Stimulated activated CD8-positive, alpha-beta memory T cell treated with anti-CD3 and anti-CD28 coated beads, Interleukin-2, amount 100 ng/mL, for 48 hours (primary cell): ENCODE measurements around the gene KRT9.

Experiments
- DNase-seq, 2 donors: peaks; one replicate each; pipeline ENCODE4 v3.0.0-alpha.2; 2020; ENCODE audit warnings: low read depth in 2 of 2

Gene KRT9

DNA sequence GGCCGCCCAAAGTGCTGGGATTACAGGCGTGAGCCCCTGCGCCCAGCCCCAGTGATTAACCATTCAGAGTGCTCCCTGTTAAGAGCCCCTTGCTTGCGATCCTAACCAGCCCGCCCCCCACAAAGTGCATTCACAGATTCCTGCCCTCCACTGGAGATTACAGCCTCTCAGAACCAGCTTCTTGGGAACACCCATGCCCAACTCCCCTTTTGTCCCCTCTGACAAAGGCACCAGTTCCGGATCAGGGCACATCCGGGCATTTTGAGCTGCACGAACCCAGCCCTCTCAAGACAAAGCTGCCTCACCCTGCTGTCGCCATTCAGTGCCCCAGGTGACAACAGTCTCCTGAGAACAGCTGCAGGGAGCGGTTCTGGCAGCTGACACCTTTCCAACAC, 42.9 kb downstream of the KRT9 start:
- no peak for DNase-seq

DNA sequence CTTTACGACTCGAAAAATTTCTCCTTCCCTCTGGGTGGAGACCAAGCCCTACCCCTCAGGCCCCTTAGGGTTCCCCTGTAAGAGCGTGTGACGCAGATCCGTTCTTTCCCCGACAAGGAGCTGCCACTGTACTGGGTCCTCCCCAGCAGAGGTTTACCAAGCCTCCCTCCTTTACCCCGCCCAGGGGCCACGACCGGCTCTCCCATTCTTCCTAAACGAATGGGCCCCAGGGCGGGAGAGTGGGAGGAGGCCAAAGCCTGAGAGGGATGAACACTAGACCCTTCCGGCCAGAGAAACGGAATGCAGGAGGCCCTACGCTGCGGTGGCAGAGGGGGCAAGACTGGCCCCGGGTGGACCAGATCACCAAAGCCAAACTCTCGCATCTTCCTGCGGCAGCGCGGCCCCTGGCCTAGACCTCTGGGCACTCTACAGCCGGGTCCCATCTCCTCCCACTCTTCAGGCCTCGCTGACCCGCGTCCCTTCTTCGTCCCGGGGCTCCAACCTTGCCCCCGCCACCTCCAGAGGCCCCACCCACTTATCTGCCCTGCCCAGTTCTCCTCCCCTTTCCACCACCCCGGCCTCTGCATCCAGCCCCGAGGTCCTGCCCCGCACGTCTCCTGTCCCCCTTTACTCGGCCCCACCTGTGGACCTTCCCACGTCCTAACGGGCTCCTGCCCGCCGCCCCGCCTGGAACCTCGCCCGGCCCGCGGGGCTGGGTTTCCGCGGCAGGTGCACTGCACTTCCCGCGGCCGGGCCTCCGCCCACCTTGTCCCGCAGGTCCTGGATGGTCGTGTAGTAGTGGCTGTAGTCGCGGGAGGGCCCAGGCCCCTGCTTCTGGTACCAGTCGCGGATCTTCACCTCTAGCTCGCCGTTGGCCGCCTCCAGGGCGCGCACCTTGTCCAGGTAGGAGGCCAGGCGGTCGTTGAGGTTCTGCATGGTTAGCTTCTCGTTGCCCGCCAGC, 44.5 kb downstream of the KRT9 start:
- no peak for DNase-seq

DNA sequence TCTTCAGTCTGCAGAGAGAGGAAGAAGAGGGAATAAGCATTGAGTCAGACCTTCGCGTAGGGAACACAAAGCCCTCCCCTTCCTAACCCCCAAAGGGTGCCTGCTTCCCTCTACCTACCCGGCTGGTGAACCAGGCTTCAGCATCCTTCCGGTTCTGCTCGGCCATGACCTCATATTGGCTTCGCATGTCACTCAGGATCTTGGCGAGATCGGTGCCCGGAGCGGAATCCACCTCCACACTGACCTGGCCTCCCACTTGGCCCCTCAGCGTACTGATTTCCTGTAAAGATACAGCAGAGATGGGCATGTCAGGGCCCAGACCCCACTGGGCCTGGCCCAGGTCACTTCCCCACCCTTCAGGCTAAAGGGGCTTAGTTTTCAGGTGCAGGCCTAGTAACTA, 47.6 kb downstream of the KRT9 start:
- DNase-seq, result no peak

DNA sequence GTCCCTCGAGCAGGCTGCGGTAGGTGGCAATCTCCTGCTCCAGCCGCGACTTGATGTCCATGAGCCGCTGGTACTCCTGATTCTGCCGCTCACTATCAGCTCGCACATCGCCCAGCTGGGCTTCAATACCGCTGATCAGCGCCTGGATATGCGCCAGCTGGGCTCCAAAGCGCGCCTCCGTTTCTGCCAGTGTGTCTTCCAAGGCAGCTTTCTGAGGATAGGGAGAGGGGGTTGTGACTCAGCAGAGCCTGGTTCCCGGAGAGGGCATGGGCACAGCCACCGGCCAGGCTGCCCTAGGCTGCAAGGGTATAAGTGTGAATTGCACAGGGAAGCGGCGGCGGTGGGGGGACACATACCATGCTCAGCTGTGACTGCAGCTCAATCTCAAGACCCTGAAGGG, 48.1 kb downstream of the KRT9 start:
- DNase-seq, result no peak

DNA sequence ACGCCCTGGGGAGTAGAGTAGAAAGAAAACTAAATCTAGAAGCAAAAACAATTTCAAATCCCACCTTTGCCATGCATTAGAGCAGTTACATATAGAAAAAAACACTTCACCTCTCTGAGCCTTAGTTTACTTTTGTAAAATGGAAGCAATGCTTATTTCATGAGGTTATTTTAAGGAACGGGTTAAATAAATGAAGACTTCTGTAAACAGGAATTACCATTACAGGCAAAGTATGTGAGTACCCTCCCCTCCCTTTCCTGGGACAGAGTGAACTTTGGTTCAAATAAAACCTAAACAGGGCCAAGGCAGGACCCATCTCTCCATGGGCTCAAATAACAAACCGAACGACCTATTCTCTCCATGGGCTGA, 48.6 kb downstream of the KRT9 start:
- no peak for DNase-seq

DNA sequence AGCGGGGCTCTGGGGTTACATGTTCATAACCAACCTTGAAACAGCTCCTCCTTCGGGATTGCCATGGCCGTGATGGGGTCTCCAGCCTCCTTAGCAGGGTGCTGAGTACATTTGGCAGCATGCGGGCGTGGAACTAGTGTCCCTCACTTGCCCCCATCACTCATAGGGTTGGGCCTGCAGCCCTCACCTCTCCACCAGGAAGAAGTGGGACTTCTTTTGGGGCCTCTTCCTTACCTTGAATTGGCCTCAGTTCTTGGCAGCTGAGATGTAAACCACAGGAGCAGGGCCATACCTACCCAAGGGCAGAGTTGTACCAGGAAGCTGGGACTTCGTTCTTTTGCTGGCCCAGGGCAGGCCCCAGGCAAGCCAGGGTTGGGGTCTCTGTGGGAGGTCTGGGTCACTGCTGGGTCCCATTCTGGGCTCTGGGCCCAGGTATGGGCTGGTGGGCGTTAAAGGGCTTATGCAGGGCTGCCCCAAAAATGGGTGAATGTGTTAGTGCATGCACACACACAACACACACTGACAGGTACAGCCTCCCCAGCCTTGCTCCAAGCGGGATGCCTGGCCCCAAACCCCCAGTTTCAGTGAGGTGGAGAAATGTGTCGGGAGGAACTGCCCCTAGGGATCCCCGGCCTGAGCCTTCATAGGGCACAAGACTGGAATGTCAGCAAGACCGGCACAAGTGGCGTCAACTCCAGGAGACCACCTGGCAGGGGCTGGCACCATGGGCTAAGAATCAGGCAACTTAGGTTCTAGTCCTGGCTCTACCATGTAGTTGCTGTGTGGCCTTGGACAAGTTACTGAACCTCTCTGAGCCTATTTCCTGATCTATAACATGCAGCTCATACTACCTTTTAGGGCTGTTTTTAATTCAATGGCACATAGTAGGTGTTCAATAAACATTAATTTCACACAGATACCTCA, 49.3 kb downstream of the KRT9 start:
- no peak for DNase-seq

DNA sequence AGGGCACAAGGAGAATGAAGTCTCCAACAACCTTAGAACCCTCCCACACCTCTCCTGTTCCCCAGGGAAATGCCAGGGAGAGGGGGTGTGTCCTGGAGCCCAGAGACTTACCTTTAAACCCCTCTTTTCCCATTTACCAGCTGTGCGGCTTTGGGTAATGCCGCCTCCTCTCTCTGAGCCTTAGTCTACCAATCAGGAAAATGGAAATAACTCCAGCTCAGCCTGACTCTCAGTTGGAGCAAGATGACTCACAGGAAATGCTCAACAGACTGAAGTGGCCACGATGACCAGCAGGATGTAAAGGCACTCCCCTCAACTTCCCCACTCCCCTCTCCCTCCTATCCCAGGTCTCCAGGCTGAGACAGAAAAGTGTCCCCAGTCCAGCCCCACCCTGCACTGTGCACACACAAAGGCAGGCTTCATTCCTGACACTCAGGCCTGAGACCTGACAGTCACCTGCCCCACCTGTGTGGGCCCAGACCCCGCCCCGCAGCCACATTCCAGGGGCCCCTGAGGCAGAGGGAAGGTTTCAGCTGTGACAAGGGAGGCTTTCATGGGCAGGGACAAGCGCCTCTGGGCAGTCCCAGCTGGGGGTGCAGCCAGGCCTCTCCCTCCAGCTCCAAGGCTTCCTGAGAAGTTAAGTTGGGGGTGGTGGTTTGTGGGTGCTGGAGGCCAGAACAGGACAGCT, 50.1 kb downstream of the KRT9 start:
- DNase-seq, result no peak

DNA sequence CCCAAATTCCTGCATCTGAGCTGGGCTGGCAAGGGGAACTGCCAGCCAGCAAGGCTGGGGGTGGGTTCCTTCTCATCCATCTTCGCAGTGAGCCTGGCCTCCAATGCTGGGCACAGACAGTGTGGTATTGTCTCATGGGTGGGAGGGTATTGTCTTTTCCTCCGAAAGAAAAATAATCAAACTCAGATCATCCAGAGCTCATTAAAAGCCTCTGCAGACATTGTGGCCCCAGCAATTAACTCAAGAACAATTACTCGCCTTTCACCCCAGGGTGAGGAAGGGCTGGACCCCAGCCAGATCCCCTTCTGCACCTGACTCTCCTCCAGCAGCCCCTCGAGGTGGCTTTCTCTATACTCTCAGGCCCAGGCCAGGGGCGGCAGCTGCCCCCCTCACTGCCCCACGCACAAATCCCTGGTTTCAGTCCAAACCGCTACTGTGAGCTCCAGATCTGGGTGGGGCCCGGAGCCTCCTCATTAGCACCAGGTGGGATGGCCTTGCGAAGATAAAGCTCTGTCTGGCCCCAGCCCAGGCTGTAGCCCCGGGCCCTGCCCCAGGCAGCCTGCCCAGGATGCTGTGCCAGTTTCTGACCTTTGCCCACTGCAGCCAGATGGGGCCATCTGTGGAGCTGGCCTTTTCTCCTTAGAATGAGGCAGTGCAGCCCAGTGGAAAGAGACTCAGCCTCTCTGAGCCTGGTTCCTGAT, 50.9 kb downstream of the KRT9 start:
- DNase-seq, result no peak

DNA sequence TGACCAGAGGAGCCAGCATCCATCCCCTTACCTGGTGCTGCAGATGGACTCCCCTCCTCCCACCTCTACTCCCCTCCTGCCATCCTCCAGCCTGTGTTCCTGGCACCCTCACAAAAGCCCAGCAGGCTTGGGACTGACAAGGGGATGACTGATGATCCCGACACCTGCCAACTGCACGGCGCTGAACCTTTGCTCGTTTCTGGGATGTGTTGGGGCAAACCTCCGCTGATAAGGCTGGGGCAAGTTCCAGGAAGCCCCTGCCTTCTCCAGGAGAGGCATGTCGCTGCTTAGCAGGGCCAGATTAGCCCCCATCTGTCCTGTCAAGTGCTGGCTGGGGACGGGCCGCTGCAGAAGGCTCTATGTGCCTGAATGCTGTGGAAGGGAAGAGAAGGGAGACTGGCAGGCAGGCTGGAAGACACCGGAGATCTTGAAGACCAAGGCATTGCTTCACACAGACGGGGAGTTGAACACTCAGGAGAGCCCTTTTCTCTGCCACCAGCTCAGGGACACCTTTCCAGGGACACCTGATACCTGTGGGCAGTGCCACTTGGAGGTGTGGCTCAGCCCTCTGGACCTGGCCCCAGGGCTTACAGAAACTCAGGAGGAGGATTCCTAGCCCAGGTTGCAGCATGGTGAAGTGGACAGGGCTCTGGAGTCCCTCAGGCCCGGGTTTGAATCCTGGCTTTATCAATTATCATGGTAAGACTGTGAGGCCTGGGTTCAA, 52.2 kb downstream of the KRT9 start:
- no peak for DNase-seq

DNA sequence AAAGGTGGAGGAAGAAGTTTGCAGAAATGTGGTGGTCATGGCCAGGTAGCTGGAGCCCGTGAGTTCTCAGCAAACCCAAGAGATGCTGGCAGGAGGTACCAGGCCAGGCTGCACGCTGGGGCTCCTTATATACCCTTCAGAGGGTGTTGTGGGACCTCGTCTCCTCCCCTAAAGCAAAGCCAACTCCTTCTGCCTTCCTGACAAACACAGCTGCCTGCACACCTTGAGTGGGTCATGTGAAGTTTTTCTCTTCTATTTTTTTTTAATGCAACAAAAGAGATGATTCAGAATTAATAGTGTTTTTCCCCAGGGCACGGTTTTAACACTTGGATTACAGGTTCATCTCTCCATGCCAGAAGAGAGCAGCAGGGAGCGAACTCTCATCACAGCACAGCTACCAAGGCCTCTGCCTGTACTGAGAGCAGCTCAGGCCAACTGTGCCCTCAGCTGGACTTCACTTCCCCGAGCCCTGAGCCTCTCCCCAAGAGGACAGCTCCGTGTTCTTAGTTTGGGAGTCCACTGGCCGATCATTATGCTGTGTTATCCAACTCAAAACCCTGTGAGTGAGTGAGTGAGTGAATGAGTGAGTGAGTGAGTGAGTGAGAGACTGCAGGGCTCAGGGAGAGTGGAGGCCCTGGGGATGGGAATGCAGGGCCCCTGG, 52.9 kb downstream of the KRT9 start, which contains the start of gene KRT15:
KRT15 (minus strand) TSS at position 102 of the 661 bp plus-strand sequence; CDS start at position 39, 63 bp downstream.
- DNase-seq, result no peak

DNA sequence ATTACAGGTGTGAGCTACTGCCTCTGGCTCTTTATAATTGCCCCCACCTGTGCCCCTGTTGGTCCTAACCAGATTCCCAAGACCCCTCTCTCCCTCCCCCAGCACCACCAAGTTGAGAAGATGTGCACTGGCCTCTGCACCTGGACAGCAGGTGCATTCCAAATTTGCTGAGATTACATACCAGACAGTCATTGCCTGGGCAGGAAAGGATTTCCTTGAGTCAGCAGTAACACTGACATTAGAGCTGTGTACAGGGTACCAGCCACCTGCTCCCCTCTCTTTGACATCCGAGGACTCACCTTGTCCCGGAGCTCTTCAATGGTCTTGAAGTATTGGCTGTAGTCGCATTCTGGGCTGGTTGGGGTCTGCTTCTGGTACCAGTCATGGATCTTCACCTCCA, 53.8 kb downstream of the KRT9 start:
- DNase-seq, result no peak

DNA sequence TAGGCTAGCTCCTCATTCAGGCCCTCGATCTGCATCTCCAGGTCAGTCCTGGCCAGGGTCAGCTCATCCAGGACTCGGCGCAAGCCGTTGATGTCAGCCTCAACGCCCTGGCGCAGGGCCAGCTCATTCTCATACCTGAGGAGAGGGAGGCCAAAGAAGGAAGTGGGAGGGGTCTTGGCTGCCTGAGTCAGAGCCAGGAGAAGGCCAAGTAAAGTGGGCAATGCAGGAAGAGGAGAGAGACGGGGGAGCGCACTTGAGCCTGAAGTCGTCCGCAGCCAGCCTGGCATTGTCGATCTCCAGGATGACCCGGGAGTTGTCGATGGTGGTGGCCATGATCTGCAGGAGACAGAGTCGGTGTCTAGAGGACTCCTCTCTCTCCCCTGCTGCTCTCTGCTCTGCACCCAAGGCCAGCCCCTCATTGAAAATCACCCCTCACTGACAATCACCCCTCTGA, 55.0 kb downstream of the KRT9 start:
- no peak for DNase-seq

DNA sequence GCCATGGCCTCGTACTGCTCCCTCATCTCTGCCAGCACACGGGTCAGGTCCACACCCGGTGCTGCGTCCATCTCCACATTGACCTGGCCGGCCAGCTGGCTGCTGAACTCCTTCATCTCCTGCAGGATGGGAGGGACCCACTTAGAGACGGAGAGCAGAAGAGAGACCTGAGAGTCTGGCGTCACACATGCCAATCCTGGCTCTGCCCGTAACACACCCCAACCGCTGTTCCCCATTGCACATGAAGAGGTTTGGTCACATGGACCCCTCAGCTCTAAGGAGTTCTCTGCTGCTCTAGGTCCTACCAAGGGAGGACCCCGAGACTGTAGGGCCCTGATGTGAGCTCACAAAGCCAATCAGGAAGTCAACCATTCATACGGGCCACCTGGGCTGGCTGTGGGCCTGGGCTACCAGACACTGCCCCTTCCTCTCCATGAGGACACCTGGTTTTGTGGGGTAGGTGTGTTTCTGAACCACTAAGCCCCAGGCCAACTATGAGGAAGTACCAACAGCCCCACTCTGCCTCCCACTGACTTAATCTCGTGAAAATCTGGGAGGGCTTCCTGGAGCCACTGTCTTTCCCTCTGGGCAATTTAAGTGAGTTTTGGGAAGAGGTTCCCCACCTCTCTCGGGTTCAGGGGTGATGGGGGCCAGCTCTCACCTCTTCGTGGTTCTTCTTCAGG, 55.6 kb downstream of the KRT9 start:
- no peak for DNase-seq
